ENCODE results near the gene CR1L.
"Not testable (repeated sequence)": the region's sequence is repeated elsewhere in the genome, so short reads cannot be mapped to it uniquely, and the experiment has no call there.

Gene CR1L

DNA sequence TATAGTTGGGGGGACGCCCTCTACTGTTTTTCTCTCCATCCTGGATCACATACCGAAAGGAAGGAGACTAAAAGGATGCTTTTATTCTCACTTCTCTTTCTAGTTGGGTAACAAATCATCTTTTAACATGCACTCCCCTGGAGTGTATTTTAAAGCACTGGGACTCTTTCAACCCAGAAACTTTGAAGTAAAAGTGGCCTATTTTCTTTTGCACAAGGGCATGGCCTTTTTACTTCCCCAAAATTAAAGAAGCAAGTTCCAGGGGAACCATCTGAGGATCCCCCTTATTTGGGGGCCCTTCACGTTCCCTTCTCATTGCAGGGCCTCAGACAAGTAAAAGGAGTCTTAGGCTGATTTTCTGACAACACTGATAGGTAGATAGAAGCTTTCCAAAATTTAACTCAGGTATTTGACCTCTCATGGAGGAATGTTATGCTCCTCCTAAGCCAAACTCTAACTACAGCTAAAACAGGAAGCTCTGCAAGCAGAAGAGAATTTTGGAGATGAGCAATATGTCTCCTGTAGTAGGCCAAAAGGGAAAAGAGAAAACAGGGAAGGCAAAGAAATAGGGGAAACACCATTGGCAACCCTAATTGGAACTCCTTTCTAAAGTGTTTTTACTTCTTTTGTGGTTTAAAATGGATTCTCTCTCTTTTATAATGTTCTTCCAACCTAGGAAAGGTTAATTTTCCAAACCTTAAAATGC lies 98.1 kb downstream of the CR1L start:
- Mint-ChIP-seq H3K27ac (no peak overlapping the region), H3K4me3 (no peak overlapping the region), H3K4me1 (no peaks in the 10 kb centered on the region), H3K36me3 (no peaks in the 10 kb centered on the region), H3K9me3 (no peaks in the 10 kb centered on the region)
- ATAC-seq (no peak), DNase-seq (ENCODE audit: low spot score in 2 of 2) (no peak)

DNA sequence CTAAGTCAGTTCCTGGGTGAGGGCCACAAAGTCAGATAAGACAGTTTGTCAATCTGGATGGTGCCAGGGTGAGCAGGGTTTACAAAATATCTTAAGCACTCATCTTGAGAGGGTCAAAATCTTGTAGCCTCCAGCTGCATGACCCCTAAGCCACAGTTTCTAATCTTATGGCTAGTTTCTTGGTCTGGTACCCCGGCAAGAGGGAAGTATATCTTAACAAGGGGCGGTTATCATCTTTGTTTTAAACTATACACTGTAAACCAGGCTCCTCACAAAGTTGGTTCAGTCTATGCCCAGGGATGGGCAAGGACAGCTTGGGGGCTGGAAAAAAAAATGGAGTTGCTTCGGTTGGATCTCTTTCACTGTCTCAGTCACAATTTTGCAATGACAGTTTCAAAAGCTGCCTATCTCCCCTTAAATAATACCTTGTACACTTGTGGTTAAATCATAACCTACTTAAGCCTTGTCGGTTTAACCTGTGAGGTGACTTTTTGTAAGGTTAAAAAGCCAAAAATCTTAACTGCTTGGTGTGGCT lies 99.1 kb downstream of the CR1L start:
- Mint-ChIP-seq H3K27ac (no peak overlapping the region), H3K4me3 (no peak overlapping the region), H3K4me1 (peaks cover 2% of the 10 kb centered on the region), H3K36me3 (no peaks in the 10 kb centered on the region), H3K9me3 (no peaks in the 10 kb centered on the region)
- DNase-seq (ENCODE audit: low spot score in 2 of 2) (no peak), ATAC-seq (no peak)

DNA sequence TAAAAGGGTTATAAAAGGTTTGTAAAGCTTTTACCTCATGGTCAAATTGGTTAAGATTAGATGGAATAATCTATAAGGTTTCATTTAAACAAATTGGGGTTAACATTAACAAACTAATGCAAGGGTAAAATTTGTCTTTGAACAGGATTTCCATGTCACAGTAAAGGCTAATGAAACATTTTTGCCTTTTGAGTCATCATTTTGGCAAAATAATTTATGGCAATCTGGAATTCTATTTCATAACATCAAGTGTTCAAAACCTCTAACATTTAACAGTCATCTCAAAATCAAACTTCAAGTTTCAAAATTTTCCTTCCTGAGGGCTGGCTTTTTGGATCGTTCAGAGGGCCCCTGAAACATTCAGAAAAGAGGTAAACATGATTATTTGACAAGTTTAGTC lies 100.4 kb downstream of the CR1L start:
- no peaks in the 10 kb centered on the region for H3K9me3 Mint-ChIP-seq
- no peak for ATAC-seq
- DNase-seq (ENCODE audit: low spot score in 2 of 2): no peak
- peaks cover 6% of the 10 kb centered on the region for H3K4me1 Mint-ChIP-seq
- H3K27ac Mint-ChIP-seq: no peak overlapping the region
- H3K4me3 Mint-ChIP-seq: no peak overlapping the region
- H3K36me3 Mint-ChIP-seq: no peaks in the 10 kb centered on the region

DNA sequence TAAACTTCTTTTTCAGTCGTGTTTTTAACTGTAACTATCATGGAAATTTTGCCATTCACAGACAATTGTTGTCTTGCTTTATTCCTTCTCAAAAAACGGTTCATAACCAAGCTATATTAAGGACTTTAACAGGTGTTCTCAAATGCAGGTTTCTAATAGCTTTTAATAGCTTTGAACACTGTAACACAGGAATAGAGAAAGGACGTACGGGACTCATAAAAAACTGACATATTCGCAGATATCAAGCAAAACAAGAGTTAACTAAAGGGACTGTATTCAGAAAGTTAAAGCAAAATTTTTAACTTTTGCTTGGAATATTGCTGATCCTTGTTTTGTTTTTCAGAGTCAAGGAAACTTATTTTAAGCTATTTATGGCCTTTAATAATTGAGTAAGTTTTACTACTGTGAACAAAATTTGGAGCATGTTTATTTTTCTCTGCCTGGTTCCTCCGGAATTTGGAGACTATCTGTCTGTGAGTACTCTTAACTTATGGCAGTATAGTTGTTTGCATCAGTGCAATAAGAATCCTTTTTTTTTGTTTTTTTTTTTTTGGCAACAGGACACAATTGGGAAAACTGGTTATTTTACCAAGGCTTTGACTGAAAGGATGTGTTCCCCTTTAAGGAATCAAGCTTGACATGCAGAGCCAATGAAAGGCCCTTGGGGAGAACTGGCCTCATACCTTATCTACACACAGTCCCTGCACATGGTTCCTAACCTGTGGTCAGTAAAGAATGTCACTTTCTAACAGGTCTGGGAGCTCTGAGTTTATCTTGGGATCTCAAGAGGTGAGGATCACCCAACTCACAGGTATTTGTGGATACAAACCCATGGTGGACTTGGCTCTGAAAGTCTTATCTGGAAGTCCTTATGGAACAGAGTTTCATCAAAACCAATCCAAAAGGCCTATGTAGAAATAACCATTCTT lies 101.2 kb downstream of the CR1L start:
- ATAC-seq (no peak), DNase-seq (ENCODE audit: low spot score in 2 of 2) (no peak)
- Mint-ChIP-seq H3K9me3 (no peaks in the 10 kb centered on the region), H3K36me3 (no peaks in the 10 kb centered on the region), H3K4me1 (peaks cover 9% of the 10 kb centered on the region), H3K27ac (no peak overlapping the region), H3K4me3 (no peak overlapping the region)

DNA sequence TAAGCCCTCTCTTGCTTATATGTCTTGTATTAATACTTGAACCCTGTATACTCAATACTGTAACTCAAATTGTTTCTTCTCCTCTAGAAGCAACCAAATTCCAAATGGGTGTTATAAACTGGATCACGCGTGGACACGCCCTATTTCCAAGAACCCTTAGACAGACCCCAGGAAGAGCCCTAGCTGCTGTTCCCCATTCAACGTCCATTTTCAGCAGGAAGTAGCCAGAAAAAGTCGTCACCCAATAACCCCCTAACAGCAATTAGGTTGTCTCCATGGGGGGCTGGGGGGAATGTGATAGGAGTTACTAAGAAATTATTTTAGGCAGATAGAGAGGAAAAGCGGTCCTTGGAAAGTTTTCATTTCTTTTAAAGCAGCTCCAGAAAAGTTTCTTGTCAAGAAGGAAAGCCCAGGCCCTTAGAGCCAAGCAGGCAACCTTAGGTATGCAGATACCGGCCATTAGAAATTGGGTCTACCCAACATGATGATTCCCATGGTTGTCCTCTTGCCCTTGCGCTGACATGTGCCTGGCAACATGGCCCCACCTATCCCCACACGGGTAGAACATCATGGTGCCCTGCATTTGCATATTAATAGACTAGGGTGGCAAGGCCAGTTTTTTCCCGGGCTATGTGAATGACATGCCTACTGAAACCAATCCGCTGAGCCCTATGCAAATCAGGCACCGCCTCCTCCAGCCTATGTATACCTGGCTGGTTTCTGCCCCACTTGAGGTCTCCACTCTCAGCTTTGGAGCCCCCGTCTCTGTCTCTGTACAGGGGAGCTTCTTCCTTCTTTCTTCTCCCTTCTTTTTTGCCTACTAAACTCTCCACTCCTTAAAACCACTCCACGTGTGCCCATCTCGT lies 102.9 kb downstream of the CR1L start:
- H3K36me3 Mint-ChIP-seq: peaks cover 12% of the 10 kb centered on the region
- DNase-seq (ENCODE audit: low spot score in 2 of 2) (no peak), ATAC-seq (no peak)
- peaks cover 24% of the 10 kb centered on the region for H3K4me1 Mint-ChIP-seq
- H3K27ac Mint-ChIP-seq: no peak overlapping the region
- H3K9me3 Mint-ChIP-seq: no peaks in the 10 kb centered on the region
- H3K4me3 Mint-ChIP-seq: no peak overlapping the region

DNA sequence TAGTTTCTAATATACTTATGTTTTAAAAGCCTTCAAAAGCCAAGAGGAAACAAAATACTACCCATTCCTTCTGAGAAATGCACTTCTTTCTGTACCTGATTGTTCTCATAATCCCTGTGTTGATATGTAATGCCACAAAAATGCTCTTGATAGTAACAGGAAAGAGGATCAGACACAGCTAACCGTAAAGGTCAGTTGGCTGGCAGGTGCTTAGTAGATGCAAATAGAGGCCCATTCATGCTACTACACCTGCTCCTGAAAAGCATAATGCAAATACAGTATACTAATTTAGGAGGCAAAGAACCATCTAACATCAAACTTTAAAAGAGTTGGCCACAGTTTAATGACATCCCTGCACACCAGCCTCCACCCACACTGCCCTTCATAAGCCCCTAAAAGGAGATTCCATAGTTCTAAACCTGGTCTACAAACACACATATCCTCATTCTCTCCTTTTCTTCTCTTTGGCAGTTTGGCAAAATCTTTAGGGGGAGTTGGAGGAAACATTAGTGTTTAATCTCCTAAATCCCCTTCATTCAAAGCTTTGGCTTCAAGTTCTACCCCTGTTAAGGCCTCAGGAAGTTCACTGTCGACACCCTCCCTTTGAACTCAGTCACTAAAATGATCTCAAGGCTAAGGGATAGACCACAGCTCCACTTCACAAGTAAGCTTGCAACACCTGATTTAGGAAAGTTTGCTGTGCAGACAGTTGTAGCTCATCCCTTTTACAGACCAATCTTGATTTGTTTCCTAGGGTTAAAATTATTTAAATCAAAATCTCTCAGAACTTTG lies 104.0 kb downstream of the CR1L start:
- DNase-seq (ENCODE audit: low spot score in 2 of 2) (no peak), ATAC-seq (no peak)
- no peak overlapping the region for H3K27ac Mint-ChIP-seq
- peaks cover 30% of the 10 kb centered on the region for H3K4me1 Mint-ChIP-seq
- H3K36me3 Mint-ChIP-seq: peaks cover 12% of the 10 kb centered on the region
- H3K4me3 Mint-ChIP-seq: no peak overlapping the region
- H3K9me3 Mint-ChIP-seq: no peaks in the 10 kb centered on the region

DNA sequence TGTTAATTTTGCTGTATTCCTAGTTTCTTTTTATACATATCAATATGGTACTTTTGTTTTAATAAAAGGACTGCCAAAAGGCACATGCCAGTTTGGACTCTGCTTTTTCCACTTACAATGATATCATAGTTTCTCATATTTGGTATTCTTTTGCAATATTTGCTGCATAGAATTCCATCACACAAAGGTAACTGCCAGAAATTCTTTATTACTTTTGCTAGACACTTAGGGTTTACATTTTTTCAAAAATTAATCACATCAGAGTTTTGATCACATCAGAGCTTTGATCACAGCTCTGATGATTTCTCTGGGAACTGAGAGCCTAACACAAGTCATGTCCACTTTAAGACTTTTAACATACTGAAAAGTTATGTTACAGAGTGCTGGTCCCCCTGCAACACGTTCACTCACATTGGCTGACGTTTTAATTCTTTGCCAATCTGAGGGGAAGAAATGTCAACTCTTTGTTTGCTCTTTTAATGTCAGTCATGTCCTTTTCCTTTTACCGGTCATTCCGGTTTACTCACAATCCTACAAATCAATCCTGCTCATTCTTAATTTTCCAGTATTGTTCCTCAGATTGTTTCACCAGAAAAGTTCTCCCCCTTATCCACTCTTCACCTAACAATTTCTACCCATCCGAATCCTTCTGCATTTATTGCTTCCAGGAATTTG lies 105.8 kb downstream of the CR1L start:
- no peak for ATAC-seq
- peak overlapping the region; percentile 100 for H3K4me3 Mint-ChIP-seq
- DNase-seq (ENCODE audit: low spot score in 2 of 2): no peak
- H3K36me3 Mint-ChIP-seq: peaks cover 12% of the 10 kb centered on the region
- no peaks in the 10 kb centered on the region for H3K9me3 Mint-ChIP-seq
- H3K27ac Mint-ChIP-seq: peak overlapping the region; percentile 97
- H3K4me1 Mint-ChIP-seq: peaks cover 47% of the 10 kb centered on the region

DNA sequence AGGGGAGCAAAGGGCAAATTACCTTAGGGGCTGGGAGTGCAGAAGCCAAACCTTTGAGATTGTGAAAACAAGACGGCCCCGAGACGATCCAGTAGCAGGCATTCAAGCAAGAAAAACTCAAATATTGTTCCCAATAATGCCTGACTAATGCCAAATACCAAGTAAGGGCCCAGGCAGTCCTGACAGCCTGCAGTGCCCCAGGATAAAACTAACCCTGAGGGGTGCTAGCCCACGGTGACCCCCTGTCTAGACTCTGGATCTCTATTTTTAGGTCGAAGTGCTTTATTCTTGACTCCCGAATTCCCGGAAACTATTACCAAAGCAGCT lies 106.5 kb downstream of the CR1L start:
- H3K9me3 Mint-ChIP-seq: not testable (repeated sequence)
- peak overlapping the region; percentile 97 for H3K27ac Mint-ChIP-seq
- ATAC-seq: peak; percentile 0

DNA sequence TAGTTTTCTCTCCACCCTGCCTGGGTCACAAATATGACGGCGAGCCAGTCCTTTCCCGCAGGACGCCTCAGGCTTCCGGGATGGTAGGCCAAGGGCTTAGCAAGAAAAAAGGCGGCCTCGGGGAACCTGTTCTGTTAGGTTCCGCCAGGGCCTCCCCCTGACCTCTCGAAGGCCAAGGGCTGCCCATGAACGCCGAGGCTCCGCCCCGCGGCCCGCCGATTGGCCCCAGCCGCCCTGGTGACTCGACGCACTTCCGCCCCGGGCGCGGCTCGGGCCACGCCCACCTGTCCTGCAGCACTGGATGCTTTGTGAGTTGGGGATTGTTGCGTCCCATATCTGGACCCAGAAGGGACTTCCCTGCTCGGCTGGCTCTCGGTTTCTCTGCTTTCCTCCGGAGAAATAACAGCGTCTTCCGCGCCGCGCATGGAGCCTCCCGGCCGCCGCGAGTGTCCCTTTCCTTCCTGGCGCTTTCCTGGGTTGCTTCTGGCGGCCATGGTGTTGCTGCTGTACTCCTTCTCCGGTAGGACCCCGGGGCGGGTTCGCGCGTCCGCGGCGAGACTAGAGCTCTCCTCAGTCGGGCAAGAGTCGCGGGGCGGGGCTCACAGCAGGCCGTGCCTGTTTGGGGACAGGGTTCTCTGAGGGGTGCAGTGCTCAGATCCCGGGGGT lies 107.0 kb downstream of the CR1L start, which contains the start of gene CD46:
CD46 (plus strand) TSS at position 265 of the 666 bp plus-strand sequence; CDS start at position 424, 159 bp downstream.
- H3K27ac Mint-ChIP-seq: peak within 1 kb of the TSS; percentile 97
- H3K4me3 Mint-ChIP-seq: peak within 1 kb of the TSS; percentile 100
- H3K9me3 Mint-ChIP-seq: no peaks in the 10 kb centered on the region
- H3K4me1 Mint-ChIP-seq: peaks cover 59% of the 10 kb centered on the region
- H3K36me3 Mint-ChIP-seq: peaks cover 19% of the 10 kb centered on the region
- ATAC-seq (peak; percentile 98), DNase-seq (ENCODE audit: low spot score in 2 of 2) (peak; percentile 86 to 94)

More for the DNA sequence above, 106.5 kb downstream of the CR1L start:
- peak overlapping the region; percentile 100 for H3K4me3 Mint-ChIP-seq
- not testable (repeated sequence) for DNase-seq (ENCODE audit: low spot score in 2 of 2)
- H3K36me3 Mint-ChIP-seq: peaks cover 14% of the 10 kb centered on the region
- peaks cover 54% of the 10 kb centered on the region for H3K4me1 Mint-ChIP-seq

DNA sequence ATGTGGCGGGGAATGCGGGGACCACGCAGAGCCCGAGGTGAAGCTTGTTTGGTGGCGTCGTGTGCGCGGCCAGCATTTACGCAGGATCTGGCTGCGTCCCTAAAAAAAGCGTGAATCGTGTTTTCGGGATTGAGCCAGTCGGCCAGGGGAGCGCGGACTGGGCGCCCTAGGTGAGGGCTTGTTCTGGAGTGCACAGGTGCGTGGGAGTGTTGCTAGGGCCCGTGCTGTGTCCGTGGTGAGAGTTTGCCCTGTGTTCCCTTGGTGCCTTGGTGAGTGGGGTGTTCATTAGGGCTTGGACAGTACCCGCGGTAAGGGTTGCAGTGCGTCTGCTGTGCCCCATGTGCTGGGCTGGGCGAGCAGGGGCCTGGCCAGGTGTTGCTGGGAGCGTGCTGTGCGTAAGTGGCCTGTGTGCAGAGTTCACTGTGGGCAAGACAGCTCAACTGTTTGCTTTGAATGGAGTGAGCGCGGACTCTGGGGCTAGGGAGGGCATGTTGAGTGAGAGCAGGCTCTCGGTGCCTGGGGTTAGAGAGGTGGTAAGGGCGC lies 107.6 kb downstream of the CR1L start:
- DNase-seq (ENCODE audit: low spot score in 2 of 2) (peak; percentile 28 to 64), ATAC-seq (peak; percentile 63)
- peaks cover 61% of the 10 kb centered on the region for H3K4me1 Mint-ChIP-seq
- peaks cover 25% of the 10 kb centered on the region for H3K36me3 Mint-ChIP-seq
- H3K27ac Mint-ChIP-seq: peak overlapping the region; percentile 97
- H3K4me3 Mint-ChIP-seq: peak overlapping the region; percentile 100
- no peaks in the 10 kb centered on the region for H3K9me3 Mint-ChIP-seq

DNA sequence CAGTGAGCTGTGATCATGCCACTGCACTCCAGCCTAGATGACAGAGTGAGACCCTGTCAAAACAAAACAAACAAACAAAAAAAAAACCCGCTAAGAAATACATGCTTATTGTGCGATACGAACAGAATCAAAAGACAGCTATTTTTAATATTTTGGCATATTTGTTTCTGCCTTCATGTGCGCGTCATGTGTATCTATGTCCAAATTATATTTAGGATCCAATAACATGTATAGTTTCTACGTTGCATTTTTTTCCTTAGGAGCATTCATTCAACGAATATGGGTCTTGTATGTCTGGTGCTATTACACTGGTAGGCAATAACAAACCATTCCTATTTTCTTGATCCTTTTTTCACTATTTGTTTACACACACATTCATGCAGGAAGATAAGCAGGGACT lies 108.7 kb downstream of the CR1L start:
- Mint-ChIP-seq H3K4me3 (peak overlapping the region; percentile 100), H3K36me3 (peaks cover 36% of the 10 kb centered on the region), H3K4me1 (peaks cover 66% of the 10 kb centered on the region), H3K9me3 (no peaks in the 10 kb centered on the region), H3K27ac (no peak overlapping the region)
- no peak for ATAC-seq
- no peak for DNase-seq (ENCODE audit: low spot score in 2 of 2)

DNA sequence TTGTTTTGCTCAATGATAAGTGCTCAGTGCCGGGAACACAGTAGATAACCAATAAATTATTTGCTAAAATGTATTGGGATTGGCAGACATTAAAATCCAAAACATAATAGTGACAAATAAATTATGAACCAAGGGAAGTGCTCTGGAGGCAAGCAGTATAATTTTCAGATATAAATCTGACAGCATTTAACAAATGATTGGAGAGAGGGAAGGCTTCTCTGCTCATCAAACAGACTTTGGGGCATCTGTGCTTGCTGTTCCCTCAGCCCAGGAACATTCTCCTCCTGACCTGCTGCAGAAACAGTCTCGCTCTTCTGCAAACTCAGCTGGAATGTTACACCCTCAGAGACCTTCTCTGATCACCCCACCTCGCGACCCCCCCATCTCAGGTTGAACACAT lies 109.1 kb downstream of the CR1L start:
- Mint-ChIP-seq H3K27ac (no peak overlapping the region), H3K4me1 (peaks cover 65% of the 10 kb centered on the region), H3K9me3 (no peaks in the 10 kb centered on the region), H3K36me3 (peaks cover 40% of the 10 kb centered on the region), H3K4me3 (peak overlapping the region; percentile 100)
- no peak for DNase-seq (ENCODE audit: low spot score in 2 of 2)
- no peak for ATAC-seq

DNA sequence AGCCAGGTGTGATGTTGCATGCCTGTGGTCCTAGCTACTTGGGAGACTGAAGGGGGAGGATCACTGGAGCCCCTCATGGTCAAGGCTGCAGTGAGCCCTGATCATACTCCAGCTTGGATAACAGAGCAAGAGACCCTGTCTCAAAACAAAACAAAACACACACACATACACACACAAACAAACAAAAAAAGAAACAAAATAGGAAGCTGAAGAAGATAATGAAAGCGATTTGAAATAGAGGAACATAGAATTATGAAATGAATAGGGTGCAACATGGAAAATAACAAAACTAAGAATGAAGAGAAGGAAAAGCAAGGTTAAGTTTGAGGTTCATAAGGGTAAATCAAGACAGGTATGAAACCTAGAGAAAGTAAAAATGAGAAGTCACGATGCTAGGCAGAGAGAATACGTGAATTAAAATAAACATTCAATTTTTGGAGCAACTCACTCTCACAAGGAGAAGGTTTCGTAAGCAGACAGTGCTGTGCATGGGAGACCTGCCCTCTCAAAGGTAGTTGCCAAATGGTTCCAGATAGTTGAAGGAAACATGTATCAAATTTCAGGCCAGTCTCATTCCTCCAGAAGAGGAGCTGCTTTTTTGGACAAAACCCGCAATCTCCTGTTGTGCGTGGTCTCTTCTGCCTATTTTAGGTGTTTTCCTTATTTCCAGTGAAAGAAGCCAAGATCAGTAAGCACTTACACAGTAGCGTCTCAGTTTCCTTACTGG lies 110.2 kb downstream of the CR1L start:
- H3K36me3 Mint-ChIP-seq: peaks cover 51% of the 10 kb centered on the region
- no peak overlapping the region for H3K4me3 Mint-ChIP-seq
- no peak overlapping the region for H3K27ac Mint-ChIP-seq
- peaks cover 61% of the 10 kb centered on the region for H3K4me1 Mint-ChIP-seq
- DNase-seq (ENCODE audit: low spot score in 2 of 2) (no peak), ATAC-seq (no peak)
- no peaks in the 10 kb centered on the region for H3K9me3 Mint-ChIP-seq

Data from stimulated activated effector memory CD8-positive, alpha-beta T cell treated with anti-CD3 and anti-CD28 coated beads, Interleukin-12 subunit alpha, Interleukin-12 subunit beta, amount 100 ng/mL, for 72 hours (primary cell).